Fibroblast of villous mesenchyme (primary cell): ENCODE data around the gene TNIP3. TPM values are rescaled to one million over a fixed set of nuclear protein-coding genes. Genes with fewer than 3 reads are reported as not detected.
A peak's percentile ranks its signal among the peaks of the same experiment; 100 is the strongest.

Source experiments
- DNase-seq: peaks from one replicate; pipeline ENCODE4 v3.0.0-alpha.2; 2010; ENCODE audit warnings: low read depth
- H3K4me3 ChIP-seq: 2 replicates; pipeline ENCODE4 v1.5.1; 2011; ENCODE audit warnings: low read depth, mild to moderate bottlenecking, low read length
- total RNA-seq: library from RNA; depleted of rRNA; stranded (reverse); fragments of >200 nt; gene quantifications from 2 replicates; pipeline ENCODE4 v1.2.3, GENCODE V29; 2012
- TF ChIP-seq, protein P1 (sequence below): IDR thresholded peaks from 2 replicates; pipeline ENCODE4 v1.5.1; 2012; ENCODE audit warnings: low read depth, mild to moderate bottlenecking, low read length; ENCODE audit not compliant: insufficient read depth

Gene TNIP3
- total RNA-seq, 1 donor, result 0.43 TPM

DNA sequence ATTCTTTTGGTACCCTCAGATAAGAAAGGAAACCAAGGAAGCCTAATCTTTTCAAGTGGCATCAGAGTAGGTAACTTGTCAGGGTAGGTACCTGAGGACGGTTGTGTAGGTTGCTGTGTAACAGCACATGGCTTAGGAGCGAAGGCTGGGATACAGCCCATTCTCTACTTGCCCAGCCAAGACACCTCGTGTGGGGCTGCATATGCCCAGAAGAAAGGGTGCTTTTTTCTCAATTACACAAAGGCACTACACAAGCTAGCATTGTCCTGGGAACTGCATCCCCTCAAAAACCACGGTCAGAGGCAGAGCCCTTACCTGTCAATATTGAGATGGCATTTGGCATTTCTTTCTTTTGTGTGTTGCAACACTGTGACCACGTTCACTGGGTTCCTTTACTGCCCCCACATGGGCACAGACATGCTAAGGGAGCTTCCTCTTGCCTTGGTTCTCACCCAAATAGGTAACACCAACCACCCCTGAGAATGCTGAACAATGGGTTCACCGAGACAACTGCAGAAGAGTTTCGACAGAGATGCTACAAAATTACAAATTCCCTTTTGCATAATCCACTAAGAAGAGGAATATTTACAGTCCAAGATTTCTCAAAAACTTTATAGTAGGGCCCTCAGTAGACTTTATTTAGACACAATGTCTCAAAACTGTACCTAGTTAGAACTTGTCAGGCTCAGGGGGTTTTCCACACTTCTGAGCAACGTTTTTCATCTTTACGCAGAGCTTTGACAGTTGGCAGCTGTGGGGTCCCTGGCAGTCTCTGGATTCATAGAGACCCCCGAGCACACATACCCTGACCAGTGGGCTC is 35.8 kb upstream of the TNIP3 start:
- TF ChIP-seq, protein P1, sequence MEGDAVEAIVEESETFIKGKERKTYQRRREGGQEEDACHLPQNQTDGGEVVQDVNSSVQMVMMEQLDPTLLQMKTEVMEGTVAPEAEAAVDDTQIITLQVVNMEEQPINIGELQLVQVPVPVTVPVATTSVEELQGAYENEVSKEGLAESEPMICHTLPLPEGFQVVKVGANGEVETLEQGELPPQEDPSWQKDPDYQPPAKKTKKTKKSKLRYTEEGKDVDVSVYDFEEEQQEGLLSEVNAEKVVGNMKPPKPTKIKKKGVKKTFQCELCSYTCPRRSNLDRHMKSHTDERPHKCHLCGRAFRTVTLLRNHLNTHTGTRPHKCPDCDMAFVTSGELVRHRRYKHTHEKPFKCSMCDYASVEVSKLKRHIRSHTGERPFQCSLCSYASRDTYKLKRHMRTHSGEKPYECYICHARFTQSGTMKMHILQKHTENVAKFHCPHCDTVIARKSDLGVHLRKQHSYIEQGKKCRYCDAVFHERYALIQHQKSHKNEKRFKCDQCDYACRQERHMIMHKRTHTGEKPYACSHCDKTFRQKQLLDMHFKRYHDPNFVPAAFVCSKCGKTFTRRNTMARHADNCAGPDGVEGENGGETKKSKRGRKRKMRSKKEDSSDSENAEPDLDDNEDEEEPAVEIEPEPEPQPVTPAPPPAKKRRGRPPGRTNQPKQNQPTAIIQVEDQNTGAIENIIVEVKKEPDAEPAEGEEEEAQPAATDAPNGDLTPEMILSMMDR, result no peak
- DNase-seq, result no peak
- H3K4me3 ChIP-seq, result no peak overlapping the region

DNA sequence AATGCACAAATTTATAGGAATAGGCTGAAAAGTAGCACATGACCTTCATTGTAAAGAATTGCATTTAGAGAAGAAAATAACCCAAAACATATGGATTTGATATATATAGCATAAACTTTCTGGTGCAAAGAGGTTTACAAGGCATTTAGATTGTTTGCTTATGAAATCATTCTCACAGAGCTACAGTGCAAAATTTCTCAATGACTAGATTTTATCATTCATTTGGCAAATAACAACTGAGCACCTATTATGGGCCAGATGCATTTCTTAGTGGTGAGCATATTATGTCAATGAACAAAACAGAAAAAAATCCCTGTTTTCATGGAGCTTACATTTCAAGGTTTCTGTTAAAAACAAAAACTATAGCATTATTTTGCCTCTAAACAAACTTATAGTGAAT is 34.1 kb upstream of the TNIP3 start:
- DNase-seq, result peak; percentile 44
- TF ChIP-seq, protein P1, result no peak
- no peak overlapping the region for H3K4me3 ChIP-seq

DNA sequence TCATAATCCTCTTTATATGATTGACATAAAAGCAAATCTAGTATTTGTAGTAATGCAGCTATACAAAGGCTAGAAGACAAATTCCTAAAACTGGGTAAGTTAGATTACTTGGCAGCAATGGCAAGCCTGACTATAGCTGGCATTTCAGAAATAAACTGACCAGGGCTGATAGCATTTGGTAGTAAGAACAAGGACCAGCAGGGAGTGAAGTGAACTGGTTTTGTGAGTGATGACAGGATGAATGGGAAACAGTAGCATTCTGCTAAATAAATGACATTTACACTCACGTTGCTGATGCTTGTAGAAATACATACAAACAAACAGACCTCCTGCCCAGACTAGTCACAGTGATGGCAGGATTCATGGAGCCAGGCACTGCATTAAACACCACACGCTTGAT is 31.5 kb upstream of the TNIP3 start:
- DNase-seq, result no peak
- TF ChIP-seq, protein P1, result no peak
- H3K4me3 ChIP-seq, result no peak overlapping the region

DNA sequence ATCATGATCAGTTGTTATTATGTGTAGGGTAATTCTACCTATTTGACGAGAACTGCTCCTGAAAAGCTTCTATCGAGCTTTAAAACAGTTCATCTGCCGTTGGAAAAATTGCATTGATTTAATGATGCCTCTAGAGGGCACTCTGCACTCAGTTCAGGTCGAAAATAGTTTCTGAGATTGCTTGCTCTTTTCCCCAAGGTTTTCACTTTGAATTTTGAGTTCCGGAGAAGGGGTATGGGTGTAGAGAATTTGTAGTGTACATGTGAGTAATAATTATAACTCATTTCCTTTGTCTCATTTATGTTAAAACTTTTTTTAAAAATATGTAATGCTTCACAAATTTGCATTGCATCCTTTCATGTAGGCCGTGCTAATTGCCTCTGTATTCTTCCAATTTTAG is 28.4 kb upstream of the TNIP3 start:
- DNase-seq, result peak; percentile 53
- TF ChIP-seq, protein P1, result peak; percentile 80
- H3K4me3 ChIP-seq, result no peak overlapping the region

DNA sequence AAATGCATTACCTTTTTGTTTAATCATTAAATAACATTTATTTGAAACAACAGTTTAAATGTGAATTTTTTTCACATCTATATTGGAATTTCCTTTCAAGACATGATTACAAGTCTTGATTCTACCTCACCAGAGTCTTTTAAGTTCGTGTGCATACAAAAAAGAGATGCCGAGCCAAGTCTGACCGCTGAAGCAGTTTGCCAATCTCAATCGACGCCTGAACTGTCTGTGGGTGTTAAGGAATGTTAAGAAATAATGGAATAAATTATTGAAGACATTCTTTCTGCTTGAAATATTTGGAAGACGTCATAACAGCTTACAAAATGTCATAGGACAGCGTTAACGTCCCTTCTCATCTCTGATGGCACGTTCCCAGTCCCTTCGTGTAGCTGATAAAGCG is 27.9 kb upstream of the TNIP3 start:
- no peak for DNase-seq
- TF ChIP-seq, protein P1, result no peak
- H3K4me3 ChIP-seq, result no peak overlapping the region

DNA sequence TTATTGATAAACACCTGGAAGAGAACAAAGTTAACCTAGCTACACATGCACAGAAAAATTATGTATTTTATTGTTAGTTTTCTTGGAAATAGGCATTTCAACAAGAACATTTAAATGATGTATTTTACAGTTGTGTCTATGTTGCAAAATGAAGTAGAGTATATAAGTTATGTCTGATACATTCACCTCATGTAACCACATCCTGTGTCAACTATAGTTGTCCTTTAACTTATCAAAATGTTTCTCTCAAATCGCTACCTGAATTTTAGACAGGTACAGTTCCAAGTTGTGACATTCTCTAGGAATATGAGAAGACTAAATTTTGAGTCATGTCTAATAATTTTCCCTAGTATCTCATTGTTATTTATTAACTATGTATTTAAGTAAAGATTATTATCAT is 27.2 kb upstream of the TNIP3 start:
- no peak for DNase-seq
- H3K4me3 ChIP-seq, result no peak overlapping the region
- TF ChIP-seq, protein P1, result no peak

DNA sequence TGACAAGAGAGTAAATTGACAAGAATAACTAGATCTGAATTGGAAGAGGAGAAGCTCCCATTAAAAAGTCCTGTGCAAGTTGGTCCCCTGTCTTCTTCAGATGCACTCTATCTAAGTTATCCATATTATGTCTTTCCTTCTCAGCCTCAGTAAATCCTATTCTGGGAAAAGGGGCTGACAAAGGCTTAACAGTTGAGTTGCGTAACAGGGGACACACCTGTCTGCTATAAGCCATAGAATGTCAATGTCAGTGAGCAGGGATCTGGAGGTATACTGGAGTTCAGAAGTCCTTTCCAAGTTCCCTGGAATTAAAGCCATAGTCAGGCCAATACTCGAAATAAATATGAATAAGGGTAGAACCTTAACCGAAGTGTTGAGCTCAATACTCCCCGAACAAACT is 26.3 kb upstream of the TNIP3 start:
- TF ChIP-seq, protein P1, result no peak
- no peak for DNase-seq
- no peak overlapping the region for H3K4me3 ChIP-seq
